DMS153 (cell line): Measurements from ENCODE around the gene MFN1.

Experiments
- DNase-seq: peaks from one replicate; lab custom pipeline; 2025; lab: John Stamatoyannopoulos, UW

The MFN1 gene

DNA sequence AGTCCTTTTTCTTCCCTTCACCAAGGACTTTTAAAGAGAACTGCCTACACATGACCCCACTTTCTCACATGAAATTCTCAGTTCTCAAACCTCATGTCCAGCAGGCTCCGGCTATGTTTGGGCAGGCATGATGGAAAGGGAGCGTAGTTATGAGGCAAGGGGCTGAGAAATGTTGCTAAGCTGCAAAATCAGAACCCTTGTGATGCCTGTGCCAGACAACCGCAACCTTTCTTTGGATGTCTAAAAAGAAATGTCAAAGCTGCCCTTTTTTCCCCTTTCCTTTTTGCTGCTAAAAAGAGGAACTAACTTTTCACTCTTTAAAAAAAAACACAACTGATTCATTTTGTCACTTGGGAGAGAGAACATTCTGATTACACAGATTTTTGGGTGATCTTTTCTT lies 84.5 kb downstream of the MFN1 start:
- no peak for DNase-seq

DNA sequence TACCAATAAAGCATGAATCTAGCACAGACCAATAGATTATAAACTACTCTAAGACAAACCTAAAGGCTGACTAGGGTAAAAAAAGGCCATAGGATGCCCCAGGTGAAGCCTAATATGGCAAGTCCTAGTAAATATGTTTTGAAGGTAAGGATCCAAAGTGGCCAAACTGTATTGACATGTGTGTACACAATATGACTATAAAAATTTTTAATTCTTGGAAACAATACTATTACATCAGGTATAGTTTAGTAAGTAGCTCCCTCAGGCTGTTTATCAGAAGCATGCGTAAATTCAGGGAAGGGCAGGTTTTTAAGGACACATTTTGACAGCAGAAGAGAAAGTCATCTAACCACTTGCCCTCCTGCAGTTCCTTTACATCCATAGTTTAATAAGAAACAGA lies 84.9 kb downstream of the MFN1 start:
- DNase-seq: no peak

DNA sequence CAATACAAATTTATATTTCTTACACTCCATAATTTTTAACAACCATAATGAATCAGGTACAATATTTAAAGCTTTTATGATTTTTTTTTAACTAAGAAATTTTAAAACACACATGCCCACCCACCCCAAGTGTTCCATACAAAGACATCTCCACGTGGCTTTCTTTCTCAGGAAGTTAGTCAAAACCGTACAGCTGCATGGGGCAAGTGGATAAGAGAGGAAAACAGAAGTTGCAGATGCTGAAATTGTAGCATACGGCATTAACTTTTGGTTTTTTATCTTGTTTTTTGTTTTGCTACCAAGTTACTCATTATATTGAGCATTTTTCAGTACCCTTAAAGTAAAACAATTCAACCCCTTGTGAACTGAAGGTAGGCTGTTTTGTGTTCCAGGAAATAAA lies 89.0 kb downstream of the MFN1 start:
- DNase-seq: no peak

DNA sequence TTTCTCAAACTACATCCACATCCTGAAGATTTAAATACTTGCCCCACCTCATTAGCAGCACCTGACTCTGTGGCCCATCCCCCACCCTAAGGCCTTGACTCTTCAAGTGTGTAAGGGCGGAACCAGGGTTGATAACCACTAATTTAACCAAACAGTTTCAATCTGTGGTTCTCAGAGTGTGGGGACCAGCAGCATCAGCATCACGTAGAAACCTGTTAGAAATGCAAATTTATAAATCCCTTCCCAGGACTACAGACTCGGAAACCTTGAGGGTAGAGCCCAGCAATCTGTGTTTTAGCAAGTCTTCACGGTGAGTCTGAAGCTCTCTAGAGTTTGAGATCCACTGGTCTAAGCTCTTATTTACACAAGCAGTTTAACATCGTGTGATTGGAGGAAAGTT lies 91.3 kb downstream of the MFN1 start:
- DNase-seq: no peak
